Renal pelvis (tissue), 4 donors: Measurements from ENCODE around the gene DCLK2. TPM values are rescaled to one million over a fixed set of nuclear protein-coding genes. Genes with fewer than 3 reads are reported as not detected.
A peak's percentile ranks its signal among the peaks of the same experiment; 100 is the strongest.

ENCODE experiments used
- DNase-seq: peaks from one replicate; pipeline ENCODE4 v3.0.0-alpha.2; 2013
- polyA plus RNA-seq, 3 donors: library from polyadenylated mRNA; unstranded; fragments of 120-200 nt; gene quantifications; one replicate each; pipeline ENCODE4 v1.2.1, GENCODE V29; 2013; ENCODE audit not compliant: insufficient read length in 3 of 3

DCLK2 gene
- polyA plus RNA-seq, 3 donors = 10.5 to 12.7 (median 11.5) TPM

DNA sequence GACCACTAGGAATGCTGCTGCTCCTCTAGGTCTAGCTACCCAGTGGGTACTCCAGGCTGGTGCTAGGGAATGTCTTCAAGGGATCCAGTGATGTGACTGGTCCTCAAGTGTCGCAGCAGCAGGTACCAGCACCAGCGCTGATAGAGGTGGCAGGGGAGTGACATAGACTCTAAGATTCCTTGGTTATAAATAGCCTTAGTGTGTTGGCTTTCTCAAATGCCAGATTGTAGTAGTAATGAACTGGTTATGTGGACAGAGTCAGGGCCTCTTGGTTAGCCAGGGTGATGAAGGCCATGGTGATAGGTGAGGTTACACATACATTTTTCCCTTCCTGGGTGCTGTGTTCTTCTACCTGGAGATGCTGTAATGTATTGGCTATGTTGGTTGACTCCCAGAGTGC, 38.3 kb downstream of the DCLK2 start:
- no peak for DNase-seq

DNA sequence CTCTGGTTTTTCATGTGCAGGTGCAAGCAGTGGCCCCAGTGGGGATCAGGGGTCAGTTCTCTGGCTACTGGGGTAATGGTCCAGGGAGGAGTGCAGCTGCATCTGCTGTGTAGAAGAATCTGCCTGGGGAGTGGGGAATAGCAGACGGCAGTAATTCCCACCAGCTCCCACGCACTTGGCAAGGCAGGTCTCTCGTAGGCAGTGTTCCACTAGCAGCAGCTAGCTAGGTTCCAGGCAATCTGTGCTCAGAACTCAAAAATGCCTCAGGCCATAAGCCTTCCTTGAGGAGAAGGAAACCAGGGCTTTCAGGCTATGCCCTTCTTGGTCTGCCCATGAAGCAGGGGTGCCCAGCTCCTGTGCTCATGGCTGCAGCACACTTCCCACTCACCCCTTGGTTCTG, 38.8 kb downstream of the DCLK2 start:
- peak; percentile 14 for DNase-seq

DNA sequence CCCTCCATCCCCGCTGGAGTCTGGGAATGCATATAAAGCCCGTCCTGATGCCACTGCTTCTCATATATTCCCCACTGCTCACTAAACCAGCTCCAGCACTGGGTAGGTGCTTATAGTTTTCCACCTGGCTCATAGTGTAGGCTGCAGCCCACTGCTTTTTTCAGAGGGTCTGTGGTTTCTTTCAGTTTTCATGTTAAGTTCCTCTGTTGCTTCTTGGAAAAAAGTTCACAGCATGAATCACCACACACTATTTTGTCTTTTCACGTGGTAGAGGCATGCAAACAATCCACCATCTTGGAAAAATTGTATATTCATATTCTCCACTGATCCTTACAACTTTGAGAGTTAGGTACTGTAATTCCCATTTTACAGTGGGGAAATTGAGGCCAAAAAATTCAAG, 39.4 kb downstream of the DCLK2 start:
- DNase-seq = no peak

DNA sequence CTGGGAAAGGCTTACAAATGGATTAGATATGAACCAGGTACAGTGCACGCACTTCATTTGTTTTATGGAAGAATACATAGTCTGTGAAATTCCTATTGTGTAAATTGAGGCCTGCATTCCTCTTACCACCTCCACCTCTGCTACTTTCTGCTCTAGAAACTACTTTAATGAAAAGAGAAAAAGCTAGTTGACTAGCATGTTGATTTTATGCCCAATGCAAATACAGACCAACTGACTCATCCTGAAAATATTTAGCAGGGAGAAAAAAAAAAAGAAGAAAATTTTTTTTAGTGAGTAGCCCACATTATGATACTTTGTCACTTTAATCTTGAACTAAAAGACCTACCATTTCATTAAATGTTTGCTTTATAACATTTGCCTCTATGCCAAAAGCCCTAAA, 41.2 kb downstream of the DCLK2 start:
- no peak for DNase-seq

DNA sequence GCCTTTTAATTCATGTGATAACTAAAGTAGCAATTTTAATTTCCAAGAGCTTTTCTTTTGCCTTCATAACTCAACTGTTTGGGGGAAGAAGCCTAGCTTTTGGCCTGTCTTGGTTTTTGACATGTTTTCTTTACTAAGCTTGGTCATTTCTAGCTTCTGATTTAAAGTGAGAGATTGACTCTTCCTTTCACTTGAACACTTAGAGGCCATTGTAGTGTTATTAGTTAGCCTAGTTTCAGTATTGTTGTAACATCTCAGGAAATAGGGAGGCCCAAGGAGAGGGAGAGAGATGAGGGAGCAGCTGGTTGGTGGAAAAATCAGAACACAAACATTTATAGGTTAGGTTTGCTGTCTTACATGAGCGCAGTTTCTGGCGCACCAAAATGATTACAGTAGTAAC, 44.8 kb downstream of the DCLK2 start:
- no peak for DNase-seq

DNA sequence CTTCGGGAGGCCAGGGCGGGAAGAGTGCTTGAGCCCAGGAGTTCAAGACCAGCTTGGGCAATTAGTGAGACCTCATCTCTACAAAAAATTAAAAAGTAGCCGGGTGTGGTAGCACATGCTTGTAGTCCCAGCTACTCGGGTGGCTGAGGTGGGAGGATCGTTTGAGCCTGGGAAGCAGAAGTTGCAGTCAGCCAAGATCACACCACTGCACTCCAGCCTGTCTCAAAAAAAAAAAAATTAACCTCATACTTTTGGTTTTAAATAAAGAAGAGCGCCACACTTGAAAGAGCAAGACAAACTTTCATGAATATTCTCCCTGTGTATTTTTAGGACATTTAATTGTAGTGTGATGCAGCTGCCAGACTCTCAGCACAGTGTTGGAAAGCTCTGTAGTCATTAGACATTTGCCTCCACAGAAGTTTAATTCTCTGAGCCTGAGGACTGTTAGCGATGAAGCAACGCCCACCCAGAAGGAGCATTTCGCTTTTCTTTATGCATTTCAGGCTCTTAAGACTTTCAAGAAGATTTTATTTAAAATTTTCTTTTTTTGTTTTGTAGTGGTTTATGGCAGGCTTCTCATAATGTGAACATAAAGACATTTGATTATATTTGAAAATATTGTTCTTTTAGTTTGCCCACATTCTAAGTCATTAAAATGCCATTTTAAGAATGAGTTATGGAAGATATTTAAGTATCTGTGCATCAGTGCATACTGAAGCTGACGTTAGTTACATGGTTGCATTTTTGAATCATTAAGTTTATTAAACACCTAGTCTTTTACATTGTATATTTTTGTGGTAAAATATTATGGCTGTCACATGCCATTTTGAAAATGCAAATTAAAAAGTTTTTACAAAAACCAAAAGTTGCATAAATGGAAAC, 45.8 kb downstream of the DCLK2 start:
- no peak for DNase-seq

DNA sequence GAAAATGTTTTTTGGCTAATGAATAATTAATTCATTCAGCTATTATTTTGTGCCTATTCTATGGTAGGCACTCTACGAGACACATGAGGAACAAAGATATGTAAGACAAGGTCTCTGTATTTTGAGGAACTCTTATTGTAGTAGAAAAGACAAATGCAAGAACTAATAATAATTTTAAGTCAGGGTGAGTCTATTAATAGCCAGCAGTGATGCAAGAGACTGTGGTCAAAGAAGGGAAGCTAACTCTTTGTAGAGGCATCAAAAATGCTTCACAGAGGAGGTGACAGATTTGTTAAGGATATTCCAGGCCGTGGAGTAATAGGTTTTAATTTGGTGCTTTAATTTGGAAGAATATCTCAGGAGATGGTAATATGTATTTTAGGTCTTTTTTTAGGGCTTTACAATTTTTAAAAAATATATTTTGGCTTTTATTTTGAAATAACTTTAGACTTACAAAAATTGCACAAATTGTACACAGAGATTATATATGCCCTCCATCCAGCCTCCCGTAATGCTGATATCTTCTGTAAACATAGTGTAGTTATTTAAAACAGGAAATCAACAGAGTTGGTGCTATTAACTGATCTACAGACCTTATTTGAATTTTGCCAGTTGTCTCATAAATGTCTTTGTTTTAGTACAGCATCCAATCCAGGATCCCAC, 48.1 kb downstream of the DCLK2 start:
- DNase-seq = no peak

DNA sequence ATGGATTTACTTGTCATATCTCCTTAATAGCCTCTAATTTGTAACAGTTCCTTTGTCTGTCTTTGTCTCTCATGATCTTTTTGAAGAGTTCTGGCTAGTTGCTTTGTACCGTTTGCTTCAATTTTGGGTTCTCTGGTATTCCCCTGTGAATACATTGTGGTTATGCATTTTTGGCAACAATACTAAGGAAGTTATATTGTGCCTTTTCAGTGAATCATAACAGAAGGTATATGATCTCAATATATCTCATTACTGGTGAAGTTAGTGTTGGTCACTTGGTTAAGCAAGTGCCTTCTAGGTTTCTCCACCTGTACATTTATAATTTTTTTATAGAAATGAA, 48.6 kb downstream of the DCLK2 start:
- no peak for DNase-seq

DNA sequence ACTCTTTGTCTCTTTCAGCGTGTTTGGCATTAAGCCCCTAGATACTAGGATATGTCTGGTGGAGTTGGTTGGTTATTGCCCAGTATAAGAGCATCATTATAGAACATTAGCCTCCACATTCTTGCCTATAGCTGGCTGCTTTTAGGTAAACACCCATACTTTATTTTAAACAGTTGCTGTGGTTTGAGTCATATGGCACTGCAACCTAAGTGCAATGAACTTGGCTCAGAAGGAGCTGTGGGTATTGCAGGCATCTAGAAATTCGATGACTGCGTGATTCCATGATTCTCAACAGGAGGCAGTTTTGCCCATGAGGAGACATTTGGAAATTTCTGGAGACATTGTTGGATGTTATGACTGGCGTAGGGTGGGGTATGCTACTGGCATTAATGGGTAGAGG, 49.5 kb downstream of the DCLK2 start:
- DNase-seq = no peak

DNA sequence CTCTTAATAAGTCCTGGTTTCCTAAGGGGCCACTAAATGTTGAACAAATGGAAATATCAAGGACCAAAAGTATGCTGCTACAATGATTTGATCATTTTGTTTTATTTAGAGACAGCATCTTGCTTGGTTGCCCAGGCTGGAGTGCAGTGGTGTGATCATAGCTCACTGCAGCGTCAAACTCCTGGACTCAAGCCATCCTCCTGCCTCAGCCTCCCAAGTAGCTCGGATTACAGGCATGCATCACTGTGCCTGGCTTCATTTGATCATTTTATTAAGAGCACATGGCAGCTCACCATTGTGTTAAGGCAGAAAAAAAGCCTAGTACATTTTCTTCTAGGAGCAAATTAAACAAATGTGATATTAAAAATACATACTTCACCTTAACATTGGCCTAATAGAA, 52.7 kb downstream of the DCLK2 start:
- no peak for DNase-seq

DNA sequence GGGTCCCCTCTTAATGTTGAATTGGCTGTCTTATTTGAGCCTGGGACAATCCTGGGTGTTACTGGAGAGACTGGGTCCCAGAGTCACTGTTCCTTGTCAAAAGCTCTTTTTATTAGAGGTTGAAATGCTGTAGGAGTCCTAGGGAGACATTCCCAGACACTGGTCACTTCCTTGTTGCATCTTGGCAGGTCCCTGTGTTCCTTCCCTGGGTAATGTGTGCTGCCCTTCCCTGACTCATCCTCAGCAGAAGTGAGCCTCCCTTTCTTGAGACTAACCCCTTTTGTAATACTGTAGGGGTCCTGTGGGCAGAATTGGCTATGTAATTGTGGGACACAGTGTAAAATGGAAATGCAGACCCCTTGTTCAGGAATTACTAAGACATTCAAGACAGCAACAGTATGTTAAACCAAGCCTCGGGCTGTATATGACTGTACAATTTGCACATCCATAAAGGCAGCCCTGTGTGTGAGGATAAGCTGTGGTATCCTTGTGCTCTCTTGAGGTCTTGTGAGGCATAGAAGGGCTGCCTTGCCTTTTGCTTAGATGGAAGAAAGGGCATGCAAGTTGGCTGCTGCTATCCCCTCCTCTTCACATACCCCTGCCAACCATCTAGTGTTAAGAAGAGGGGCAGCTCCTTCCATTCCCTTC, 53.5 kb downstream of the DCLK2 start:
- no peak for DNase-seq

DNA sequence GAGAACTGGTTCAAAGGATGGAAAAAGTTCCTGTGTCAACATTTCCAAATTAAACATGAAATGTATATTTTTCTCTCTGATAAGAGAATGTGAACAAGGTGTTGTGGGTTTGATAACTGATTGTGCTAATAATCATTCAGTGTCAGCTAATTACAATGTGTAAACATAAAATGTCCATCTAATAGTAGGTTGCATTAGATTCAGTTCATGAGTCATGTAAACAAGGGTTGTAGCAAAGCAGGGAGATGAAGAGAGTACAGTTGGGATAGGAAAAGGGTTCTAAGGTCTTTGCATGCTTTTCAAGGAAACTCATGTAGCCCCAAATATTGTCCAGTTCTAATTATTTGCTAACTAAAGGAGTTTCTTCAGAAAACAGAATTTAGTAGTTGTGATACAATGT, 55.4 kb downstream of the DCLK2 start:
- DNase-seq = no peak

DNA sequence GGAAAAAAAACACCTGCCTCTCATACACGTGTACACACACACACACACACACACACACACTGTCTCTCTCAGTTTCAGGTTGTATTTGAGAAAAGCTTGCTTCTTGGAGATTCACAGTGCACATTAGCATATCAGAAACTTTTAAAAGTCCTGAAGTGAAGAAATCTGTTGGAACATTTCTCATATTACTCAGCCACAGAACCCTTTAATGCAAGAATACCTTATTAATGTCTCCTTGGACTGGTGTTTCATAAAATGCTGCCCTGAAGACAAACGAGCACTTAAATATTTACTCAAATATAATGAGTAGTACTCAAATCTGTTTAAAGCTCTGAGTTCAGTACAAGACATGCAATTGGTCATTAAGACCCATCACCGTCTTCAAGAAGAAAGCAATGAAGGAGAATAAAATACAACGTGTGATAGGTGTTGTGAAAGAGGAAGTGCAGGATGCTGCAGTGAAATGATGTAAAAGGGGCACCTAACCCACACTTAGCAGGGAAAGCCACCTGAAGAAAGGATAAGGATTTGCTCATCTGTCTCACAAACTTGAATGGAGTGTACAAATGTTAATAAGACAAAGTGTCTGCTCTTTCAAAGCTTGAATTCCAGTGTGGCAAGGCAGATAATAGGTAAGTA, 57.0 kb downstream of the DCLK2 start:
- DNase-seq = no peak

DNA sequence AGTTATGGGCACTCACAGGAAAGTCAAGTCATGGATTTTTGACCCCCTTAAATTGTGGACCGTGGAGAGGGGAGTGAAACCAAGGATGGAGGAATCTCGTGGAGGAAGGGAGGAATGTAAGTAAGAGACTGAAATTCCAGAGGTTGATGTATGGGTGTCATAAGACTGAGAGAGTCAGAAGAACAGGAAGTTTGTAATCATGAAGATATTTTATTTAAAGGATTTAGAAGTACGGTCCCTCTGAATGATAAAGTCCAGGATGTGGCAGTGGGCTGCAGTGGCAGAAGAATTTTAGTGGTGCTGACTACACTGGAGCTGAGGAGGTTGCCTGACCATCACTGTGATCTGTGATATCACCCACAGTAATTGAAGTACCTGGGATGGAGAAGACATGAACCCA, 57.8 kb downstream of the DCLK2 start:
- DNase-seq = no peak

DNA sequence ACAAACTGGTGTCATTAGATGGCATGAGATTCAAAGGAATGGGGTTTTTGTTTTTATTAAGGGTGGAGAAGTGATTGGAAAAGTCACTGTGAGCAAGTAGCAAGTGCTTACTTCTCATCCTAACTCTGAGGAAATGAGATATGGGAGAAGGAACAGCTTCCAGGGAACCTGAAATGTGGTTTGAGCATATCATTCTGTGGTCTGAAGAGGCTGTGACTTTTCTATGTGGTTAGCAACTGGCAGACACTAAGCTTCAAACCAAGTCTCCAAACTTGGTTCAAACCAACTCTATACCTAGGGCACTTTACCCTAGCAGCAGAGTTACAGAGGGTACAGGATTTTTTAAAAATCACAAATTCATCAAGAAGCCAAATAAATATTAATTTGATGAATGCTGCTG, 58.2 kb downstream of the DCLK2 start:
- DNase-seq = no peak

DNA sequence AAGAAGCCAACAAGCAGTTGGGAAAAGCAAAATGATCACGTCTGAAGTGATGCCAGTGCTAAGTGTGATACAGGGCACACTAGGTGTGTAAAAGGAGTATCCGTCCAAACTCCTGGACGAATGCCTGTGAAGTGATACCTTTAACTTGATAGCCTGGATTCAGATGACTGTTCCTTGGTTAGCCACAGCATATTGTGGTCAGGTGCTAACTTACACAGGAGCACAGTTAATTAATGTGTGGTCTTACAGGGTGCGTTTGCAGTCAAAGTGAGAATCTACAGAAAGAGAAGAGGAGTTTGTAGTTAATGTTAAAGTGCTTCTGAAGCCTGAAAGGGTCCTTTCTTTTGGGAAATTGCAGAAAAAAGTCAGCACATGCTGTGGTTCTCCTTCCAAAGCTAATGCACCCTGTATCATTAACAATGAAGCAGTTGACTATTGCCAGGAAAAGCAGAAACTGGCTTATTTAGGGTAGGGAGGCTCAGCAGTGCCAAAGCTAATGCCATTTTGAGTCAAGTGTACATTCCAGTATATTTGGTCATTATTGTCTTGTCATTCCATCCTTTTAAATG, 61.1 kb downstream of the DCLK2 start:
- DNase-seq = no peak

DNA sequence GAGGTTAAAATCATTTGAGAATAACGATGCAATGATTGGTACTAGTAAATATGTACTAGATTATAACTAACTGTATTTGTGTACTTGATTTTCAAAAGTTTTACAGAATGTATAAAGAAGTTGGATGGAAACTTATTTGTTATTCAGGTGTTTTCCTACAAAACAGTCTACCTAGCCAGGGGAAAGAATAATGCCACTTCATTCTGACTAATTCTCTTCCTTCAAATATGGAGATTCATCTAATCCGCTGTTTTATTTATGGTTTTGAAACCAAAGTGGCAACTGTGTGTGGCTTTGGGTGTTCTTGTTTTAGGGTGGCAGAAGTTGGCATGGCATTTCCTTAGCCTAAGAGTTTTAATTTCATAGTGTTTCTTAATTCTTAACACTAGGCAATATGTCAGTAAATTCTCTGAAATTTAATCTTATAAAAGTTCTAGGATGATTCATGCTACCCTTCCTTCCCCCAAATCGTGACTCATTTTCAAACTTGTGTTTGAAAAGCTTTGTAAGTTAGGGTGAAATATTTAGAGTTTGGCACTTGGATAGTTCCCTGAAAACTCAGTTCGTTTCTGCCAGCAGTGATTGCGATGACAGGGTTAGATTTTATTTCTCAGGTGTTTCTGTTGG, 62.6 kb downstream of the DCLK2 start:
- DNase-seq = no peak

DNA sequence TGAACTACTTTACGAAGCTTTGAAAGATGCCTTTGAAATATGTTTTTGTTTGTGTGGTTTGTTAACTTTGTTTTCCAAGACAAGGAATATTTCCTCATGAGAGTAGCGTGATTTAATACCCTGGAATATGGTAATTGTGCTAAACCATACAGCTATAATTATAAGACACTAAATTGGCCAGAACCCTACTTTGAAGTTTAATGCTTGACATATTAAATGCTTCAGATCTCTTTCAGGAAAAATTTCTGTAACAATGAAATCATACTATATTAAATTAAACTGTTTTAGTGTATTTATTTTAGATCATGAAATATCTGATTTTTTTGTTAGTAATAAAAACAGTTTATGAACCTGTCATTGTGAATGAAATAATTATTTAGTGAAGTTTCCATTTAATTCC, 63.5 kb downstream of the DCLK2 start:
- peak; percentile 56 for DNase-seq

DNA sequence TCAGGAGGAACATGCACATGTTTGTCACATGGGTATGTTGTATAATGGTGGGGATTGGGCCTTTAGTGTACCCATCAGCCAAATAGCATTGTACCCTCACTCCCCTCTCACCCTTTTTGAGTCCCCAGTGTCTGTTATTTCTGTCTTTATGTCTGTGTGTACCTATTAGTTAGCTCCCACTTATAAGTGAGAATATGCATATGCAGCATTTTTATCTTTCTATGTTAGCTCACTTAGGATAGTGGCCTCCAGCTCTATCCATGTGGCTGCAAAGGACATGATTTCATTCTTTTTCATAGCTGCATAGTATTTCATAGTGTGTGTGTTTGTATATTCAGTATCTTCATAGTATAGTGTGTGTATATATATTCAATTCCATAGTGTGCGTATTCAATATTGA, 64.6 kb downstream of the DCLK2 start:
- no peak for DNase-seq

DNA sequence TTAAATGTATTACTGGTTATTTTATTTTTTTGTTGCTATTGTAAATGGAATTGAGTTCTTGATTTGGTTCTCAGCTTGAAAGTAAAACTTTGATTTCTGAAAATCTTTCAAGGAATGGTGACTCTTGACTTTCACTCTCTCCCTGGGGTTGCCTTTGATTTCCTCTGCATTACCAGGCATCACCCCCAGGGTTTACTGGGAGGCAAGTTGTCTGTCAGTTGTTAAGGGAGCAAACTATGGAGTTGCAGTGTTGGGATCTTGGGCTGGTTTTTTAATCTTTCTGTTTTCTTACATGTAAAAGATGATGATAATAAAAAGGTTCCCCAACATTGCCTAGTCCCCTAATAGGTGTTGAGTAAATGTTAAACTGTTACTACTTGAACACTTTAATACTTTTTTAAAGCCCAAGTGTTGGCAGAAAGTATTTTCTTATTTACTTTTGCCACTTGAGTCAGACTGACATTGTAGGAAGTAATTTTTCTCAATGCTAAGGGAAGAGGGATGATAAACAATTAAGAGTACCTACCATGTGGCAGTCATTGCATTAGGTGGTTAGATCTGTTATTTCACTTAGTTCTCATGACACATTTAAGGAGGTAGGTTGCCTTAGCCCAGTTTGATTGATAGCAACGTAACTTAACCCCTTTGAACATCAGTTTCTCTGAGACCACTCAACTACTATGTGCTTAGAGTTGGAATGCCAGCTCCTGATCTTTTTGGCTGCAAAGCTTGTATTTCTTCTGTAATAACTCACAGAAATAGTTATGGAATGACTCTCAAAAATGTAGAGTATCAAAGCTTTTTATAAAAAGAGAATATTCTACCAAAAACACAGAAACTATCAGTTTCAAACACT, 67.1 kb downstream of the DCLK2 start:
- DNase-seq = no peak

DNA sequence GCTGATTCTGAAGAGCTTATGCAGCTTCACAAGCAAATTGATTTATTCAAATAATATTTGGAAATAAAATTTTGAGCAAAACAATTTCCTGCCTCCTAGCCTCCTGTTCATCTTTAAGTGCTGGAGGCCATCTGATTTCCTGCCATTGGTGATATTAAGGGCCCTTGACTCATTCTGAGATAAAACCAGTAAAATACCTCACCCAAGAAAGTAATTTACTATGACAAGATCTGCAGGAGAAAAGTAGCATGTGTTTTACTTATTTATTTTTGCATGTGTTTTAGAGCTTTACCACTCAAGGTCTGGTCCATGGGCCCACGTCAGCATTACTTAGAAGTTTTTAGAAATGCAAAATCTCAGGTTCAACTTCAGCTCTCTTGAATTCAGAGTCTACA, 67.7 kb downstream of the DCLK2 start:
- no peak for DNase-seq
